Measurements from ENCODE around the gene PYDC2. TPM values are rescaled to one million over a fixed set of nuclear protein-coding genes. Genes with fewer than 3 reads are reported as not detected.

PYDC2 gene
- total RNA-seq, 1 experiment from 2014 or later: not detected

DNA sequence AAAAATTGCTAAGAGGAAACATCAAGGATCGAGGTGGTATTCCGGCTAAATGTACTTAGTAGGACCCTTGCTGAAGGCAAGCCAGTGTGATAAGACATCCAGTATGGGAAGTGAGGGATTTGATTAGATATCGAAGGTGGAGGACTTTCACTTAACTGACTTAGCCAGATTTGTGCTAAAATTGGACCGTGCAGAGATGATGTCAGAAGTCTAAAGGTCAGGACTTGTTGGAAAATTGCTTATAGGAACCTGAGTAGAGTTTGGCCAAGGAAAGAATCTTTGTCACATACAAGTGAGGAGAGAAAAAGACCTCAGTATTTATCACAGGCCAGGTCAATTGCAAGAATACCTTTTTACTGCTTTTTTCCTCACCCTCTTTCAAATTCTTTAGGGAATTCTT, 30.9 kb upstream of the PYDC2 start:
- Mint-ChIP-seq H3K27me3 (ENCODE audit: low read depth) (no peaks in the 10 kb centered on the region; the same call in 1 of the 2 replicates), H3K4me1 (peaks cover 7% of the 10 kb centered on the region), H3K4me3 (no peak overlapping the region), H3K36me3 (peaks cover 3% of the 10 kb centered on the region; the same call in 1 of the 2 replicates), H3K9me3 (peaks cover 13% of the 10 kb centered on the region), H3K27ac (no peak overlapping the region)
- ChIA-PET POLR2A (no interaction called here), CTCF (no interaction called here)
- no peak for DNase-seq (ENCODE audit: low spot score)
- no peak for ATAC-seq
- TF ChIP-seq ZBTB21 (CRISPR knock-in tag; IDR thresholded peaks at IDR 0.05; ENCODE audit: borderline replicate concordance) (no peak), ZNF138 (CRISPR knock-in tag; conservative IDR thresholded peaks at IDR 0.05) (no peak), SMAD4 (CRISPR knock-in tag; IDR thresholded peaks at IDR 0.05) (no peak)
- TF ChIP-seq, protein P1, sequence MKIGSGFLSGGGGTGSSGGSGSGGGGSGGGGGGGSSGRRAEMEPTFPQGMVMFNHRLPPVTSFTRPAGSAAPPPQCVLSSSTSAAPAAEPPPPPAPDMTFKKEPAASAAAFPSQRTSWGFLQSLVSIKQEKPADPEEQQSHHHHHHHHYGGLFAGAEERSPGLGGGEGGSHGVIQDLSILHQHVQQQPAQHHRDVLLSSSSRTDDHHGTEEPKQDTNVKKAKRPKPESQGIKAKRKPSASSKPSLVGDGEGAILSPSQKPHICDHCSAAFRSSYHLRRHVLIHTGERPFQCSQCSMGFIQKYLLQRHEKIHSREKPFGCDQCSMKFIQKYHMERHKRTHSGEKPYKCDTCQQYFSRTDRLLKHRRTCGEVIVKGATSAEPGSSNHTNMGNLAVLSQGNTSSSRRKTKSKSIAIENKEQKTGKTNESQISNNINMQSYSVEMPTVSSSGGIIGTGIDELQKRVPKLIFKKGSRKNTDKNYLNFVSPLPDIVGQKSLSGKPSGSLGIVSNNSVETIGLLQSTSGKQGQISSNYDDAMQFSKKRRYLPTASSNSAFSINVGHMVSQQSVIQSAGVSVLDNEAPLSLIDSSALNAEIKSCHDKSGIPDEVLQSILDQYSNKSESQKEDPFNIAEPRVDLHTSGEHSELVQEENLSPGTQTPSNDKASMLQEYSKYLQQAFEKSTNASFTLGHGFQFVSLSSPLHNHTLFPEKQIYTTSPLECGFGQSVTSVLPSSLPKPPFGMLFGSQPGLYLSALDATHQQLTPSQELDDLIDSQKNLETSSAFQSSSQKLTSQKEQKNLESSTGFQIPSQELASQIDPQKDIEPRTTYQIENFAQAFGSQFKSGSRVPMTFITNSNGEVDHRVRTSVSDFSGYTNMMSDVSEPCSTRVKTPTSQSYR (CRISPR knock-in tag; IDR thresholded peaks at IDR 0.05): no peak
- TF ChIP-seq, protein P2, sequence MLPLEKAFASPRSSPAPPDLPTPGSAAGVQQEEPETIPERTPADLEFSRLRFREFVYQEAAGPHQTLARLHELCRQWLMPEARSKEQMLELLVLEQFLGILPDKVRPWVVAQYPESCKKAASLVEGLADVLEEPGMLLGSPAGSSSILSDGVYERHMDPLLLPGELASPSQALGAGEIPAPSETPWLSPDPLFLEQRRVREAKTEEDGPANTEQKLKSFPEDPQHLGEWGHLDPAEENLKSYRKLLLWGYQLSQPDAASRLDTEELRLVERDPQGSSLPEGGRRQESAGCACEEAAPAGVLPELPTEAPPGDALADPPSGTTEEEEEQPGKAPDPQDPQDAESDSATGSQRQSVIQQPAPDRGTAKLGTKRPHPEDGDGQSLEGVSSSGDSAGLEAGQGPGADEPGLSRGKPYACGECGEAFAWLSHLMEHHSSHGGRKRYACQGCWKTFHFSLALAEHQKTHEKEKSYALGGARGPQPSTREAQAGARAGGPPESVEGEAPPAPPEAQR (CRISPR knock-in tag; IDR thresholded peaks at IDR 0.05): no peak

DNA sequence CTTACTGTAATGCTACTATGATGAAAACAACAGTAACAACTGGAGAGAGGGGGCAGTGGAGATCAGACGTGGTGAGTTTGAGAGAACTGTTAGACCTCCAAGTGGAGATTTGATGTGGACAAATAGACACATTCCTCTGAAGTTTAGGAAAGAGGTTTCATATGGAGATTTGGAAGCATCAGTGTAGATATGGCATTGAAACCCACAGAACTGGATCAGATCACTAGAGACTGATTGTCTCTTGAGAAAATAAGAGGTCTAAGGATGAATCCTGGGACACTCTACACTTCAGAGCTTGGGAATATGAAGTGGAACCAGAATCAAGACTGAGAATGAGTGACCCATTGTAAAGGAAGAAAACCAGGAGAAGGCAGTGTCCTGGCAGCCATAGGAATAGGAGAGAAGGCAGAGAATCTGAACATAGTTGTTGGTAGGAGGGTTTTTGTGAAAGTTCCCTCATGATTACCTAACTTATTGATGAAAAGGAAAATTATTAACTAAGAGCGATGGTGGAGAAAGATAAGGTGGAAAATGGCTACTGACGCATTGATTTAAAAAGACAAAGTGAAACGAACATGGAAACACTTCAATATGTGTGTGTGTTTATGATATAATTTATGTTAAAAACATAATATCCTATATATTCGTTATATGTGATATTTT, 29.7 kb upstream of the PYDC2 start:
- Mint-ChIP-seq H3K4me3 (no peak overlapping the region), H3K36me3 (peaks cover 3% of the 10 kb centered on the region; the same call in 1 of the 2 replicates), H3K9me3 (peaks cover 13% of the 10 kb centered on the region), H3K27me3 (ENCODE audit: low read depth) (no peaks in the 10 kb centered on the region; the same call in 1 of the 2 replicates), H3K27ac (no peak overlapping the region), H3K4me1 (peaks cover 7% of the 10 kb centered on the region)
- ChIA-PET CTCF (no interaction called here), POLR2A (no interaction called here)
- TF ChIP-seq, protein P3, sequence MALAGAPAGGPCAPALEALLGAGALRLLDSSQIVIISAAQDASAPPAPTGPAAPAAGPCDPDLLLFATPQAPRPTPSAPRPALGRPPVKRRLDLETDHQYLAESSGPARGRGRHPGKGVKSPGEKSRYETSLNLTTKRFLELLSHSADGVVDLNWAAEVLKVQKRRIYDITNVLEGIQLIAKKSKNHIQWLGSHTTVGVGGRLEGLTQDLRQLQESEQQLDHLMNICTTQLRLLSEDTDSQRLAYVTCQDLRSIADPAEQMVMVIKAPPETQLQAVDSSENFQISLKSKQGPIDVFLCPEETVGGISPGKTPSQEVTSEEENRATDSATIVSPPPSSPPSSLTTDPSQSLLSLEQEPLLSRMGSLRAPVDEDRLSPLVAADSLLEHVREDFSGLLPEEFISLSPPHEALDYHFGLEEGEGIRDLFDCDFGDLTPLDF (CRISPR knock-in tag; IDR thresholded peaks at IDR 0.05): no peak
- ATAC-seq: no peak
- DNase-seq (ENCODE audit: low spot score): no peak

- CTCF ChIA-PET: no interaction called here
- no peak for DNase-seq (ENCODE audit: low spot score)
- no peaks in the 10 kb centered on the region; the same call in 1 of the 2 replicates for H3K27me3 Mint-ChIP-seq (ENCODE audit: low read depth)
- POLR2A ChIA-PET: no interaction called here
- no peak for ATAC-seq
- no peak overlapping the region for H3K4me3 Mint-ChIP-seq
- peaks cover 3% of the 10 kb centered on the region; the same call in 1 of the 2 replicates for H3K36me3 Mint-ChIP-seq
- no peak for TF ChIP-seq NR2C2 (CRISPR knock-in tag; IDR thresholded peaks at IDR 0.05)
- no peak for TF ChIP-seq GABPB1 (CRISPR knock-in tag; IDR thresholded peaks at IDR 0.05)
- TF ChIP-seq RELA (CRISPR knock-in tag; IDR thresholded peaks at IDR 0.05; ENCODE audit: borderline replicate concordance): no peak
- TF ChIP-seq ZNF232 (CRISPR knock-in tag; IDR thresholded peaks at IDR 0.05): no peak
- no peak for TF ChIP-seq ARID4B (CRISPR knock-in tag; IDR thresholded peaks at IDR 0.05; ENCODE audit: borderline replicate concordance)
- TF ChIP-seq, protein P4, sequence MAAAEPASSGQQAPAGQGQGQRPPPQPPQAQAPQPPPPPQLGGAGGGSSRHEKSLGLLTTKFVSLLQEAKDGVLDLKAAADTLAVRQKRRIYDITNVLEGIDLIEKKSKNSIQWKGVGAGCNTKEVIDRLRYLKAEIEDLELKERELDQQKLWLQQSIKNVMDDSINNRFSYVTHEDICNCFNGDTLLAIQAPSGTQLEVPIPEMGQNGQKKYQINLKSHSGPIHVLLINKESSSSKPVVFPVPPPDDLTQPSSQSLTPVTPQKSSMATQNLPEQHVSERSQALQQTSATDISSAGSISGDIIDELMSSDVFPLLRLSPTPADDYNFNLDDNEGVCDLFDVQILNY (CRISPR knock-in tag; IDR thresholded peaks at IDR 0.05): no peak
- no peak for TF ChIP-seq NFYB (CRISPR knock-in tag; conservative IDR thresholded peaks at IDR 0.05; ENCODE audit: low read depth)
- no peak for TF ChIP-seq ZNF512 (CRISPR knock-in tag; IDR thresholded peaks at IDR 0.05; ENCODE audit: borderline replicate concordance)
- TF ChIP-seq, protein P2 (CRISPR knock-in tag; IDR thresholded peaks at IDR 0.05): no peak
- H3K4me1 Mint-ChIP-seq: peaks cover 7% of the 10 kb centered on the region
- no peak overlapping the region for H3K27ac Mint-ChIP-seq
- peaks cover 13% of the 10 kb centered on the region for H3K9me3 Mint-ChIP-seq
Observed at GRCh38 chr3:191432162-191432561, 28.8 kb upstream of the PYDC2 start.
